ENCODE data around the gene VARS2.
"Not testable (repeated sequence)": the region's sequence is repeated elsewhere in the genome, so short reads cannot be mapped to it uniquely, and the experiment has no call there.

VARS2 gene

DNA sequence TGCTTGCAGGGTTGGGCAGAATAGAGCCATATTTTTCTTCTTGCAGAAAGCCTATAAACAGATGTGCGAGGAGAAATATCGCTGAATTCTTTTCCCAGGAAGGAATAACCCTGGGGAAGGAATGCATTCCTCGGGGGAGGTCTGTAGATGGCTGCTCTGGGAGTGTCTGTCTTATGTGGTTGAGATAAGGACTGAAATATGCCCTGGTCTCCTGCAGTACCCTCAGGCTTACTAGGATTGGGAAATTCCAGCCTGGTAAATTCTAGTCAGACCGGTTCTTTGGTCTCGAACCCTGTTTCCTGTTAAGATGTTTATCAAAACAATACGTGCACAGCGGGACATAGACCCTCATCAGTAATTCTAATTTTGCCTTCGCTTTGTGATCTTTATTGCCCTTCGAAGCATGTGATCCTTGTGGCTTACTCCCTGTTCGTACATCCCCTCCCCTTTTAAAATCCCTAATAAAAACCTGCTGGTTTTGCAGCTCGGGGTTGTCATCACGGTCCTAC lies 44.7 kb upstream of the VARS2 start:
- POLR2A ChIA-PET; H3K9me3 ChIP-seq (ENCODE audit: control insufficient read depth, insufficient read depth, low read depth, low read length); H3K36me3 ChIP-seq (ENCODE audit: control insufficient read depth in 2 of 2, insufficient read depth in 1 of 2, low read length in 2 of 2); H3K4me3 ChIP-seq (ENCODE audit: low read depth, low read length); H3K27ac ChIP-seq (ENCODE audit: extremely low read depth, low read depth, low read length); H3K4me1 ChIP-seq (ENCODE audit: control insufficient read depth, insufficient read depth, low read length): not testable (repeated sequence)
- CTCF ChIA-PET: interaction anchor here (2.6 kb wide), 1 partner anchor 8 kb away, joined by 13 read pairs; no protein-coding TSS in a partner anchor
- TF ChIP-seq, protein P1, sequence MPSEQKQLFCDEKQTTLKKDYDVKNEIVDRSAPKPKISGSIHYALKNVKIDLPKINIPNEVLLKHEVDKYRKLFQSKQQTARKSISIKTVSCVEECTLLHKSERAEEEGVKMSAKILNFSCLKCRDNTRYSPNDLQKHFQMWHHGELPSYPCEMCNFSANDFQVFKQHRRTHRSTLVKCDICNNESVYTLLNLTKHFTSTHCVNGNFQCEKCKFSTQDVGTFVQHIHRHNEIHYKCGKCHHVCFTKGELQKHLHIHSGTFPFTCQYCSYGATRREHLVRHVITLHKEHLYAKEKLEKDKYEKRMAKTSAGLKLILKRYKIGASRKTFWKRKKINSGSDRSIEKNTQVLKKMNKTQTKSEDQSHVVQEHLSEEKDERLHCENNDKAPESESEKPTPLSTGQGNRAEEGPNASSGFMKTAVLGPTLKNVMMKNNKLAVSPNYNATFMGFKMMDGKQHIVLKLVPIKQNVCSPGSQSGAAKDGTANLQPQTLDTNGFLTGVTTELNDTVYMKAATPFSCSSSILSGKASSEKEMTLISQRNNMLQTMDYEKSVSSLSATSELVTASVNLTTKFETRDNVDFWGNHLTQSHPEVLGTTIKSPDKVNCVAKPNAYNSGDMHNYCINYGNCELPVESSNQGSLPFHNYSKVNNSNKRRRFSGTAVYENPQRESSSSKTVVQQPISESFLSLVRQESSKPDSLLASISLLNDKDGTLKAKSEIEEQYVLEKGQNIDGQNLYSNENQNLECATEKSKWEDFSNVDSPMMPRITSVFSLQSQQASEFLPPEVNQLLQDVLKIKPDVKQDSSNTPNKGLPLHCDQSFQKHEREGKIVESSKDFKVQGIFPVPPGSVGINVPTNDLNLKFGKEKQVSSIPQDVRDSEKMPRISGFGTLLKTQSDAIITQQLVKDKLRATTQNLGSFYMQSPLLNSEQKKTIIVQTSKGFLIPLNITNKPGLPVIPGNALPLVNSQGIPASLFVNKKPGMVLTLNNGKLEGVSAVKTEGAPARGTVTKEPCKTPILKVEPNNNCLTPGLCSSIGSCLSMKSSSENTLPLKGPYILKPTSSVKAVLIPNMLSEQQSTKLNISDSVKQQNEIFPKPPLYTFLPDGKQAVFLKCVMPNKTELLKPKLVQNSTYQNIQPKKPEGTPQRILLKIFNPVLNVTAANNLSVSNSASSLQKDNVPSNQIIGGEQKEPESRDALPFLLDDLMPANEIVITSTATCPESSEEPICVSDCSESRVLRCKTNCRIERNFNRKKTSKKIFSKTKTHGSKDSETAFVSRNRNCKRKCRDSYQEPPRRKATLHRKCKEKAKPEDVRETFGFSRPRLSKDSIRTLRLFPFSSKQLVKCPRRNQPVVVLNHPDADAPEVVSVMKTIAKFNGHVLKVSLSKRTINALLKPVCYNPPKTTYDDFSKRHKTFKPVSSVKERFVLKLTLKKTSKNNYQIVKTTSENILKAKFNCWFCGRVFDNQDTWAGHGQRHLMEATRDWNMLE (tag by site-specific recombination; conservative IDR thresholded peaks at IDR 0.05; ENCODE audit: low read depth): 0 out of 2 replicates have a peak, but pooled peaks have one; percentile 25
- TF ChIP-seq ZNF184 (tag by site-specific recombination; IDR thresholded peaks at IDR 0.05) (0 out of 2 replicates have a peak, but pooled peaks have one; percentile 44), ZNF626 (tag by site-specific recombination; IDR thresholded peaks at IDR 0.05) (peak; percentile 69; the same call in 1 of the 2 replicates), SETDB1 (IDR thresholded peaks at IDR 0.05; ENCODE audit: insufficient read length, low read length) (peak; percentile 98), ZNF529 (tag by site-specific recombination; IDR thresholded peaks at IDR 0.05; ENCODE audit: insufficient replicate concordance) (peak; percentile 31), ZNF510 (tag by site-specific recombination; IDR thresholded peaks at IDR 0.05; ENCODE audit: insufficient replicate concordance) (peak; percentile 78), TRIM28 (IDR thresholded peaks at IDR 0.05; ENCODE audit: borderline replicate concordance, low read length) (peak; percentile 66; the same call in 1 of the 2 replicates), ZNF558 (tag by site-specific recombination; IDR thresholded peaks at IDR 0.05) (0 out of 2 replicates have a peak, but pooled peaks have one; percentile 24)
- TF ChIP-seq, protein P2, sequence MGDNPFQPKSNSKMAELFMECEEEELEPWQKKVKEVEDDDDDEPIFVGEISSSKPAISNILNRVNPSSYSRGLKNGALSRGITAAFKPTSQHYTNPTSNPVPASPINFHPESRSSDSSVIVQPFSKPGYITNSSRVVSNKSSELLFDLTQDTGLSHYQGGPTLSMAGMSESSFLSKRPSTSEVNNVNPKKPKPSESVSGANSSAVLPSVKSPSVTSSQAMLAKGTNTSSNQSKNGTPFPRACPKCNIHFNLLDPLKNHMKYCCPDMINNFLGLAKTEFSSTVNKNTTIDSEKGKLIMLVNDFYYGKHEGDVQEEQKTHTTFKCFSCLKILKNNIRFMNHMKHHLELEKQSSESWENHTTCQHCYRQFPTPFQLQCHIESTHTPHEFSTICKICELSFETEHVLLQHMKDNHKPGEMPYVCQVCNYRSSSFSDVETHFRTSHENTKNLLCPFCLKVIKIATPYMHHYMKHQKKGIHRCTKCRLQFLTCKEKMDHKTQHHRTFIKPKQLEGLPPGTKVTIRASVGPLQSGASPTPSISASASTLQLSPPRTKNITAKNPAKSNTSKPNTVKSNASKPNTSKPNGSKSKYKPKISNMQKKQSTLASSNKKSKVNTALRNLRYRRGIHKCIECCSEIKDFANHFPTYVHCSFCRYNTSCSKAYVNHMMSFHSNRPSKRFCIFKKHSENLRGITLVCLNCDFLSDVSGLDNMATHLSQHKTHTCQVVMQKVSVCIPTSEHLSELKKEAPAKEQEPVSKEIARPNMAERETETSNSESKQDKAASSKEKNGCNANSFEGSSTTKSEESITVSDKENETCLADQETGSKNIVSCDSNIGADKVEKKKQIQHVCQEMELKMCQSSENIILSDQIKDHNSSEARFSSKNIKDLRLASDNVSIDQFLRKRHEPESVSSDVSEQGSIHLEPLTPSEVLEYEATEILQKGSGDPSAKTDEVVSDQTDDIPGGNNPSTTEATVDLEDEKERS (tag by site-specific recombination; IDR thresholded peaks at IDR 0.05): 0 out of 2 replicates have a peak, but pooled peaks have one; percentile 52

DNA sequence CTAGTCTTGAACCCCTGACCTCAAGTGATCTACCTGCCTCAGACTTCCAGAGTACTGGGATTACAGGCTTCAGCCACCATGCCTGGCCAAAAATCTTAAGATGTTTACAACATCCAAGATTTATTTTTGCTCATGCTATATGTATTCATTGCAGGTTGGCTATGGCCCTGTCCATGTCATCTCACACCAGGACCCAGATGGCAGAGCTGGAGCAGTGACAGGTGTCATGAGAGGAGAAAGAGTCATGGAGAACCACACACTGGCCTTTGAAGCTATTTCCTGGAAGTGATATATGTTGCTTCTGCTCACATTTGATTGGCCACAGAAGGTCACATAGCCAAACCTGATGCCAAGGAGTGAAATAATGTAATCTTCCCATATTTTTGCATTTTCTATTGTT lies 43.5 kb upstream of the VARS2 start:
- Histone ChIP-seq H3K27ac (ENCODE audit: extremely low read depth, low read depth, low read length) (no peak overlapping the region), H3K9me3 (ENCODE audit: control insufficient read depth, insufficient read depth, low read depth, low read length) (no peaks in the 10 kb centered on the region), H3K4me3 (ENCODE audit: low read depth, low read length) (no peak overlapping the region), H3K36me3 (ENCODE audit: control insufficient read depth in 2 of 2, insufficient read depth in 1 of 2, low read length in 2 of 2) (no peaks in the 10 kb centered on the region), H3K4me1 (ENCODE audit: control insufficient read depth, insufficient read depth, low read length) (no peaks in the 10 kb centered on the region)
- TF ChIP-seq FEZF1 (tag by site-specific recombination; IDR thresholded peaks at IDR 0.05) (no peak), ZBTB49 (tag by site-specific recombination; IDR thresholded peaks at IDR 0.05; ENCODE audit: low read depth) (no peak), ZBTB48 (tag by site-specific recombination; IDR thresholded peaks at IDR 0.05) (no peak), ZNF473 (tag by site-specific recombination; IDR thresholded peaks at IDR 0.05) (no peak), ZNF777 (tag by site-specific recombination; IDR thresholded peaks at IDR 0.05; ENCODE audit: borderline replicate concordance) (no peak), ZNF76 (tag by site-specific recombination; IDR thresholded peaks at IDR 0.05; ENCODE audit: borderline replicate concordance, low read depth) (no peak), PRDM1 (tag by site-specific recombination; IDR thresholded peaks at IDR 0.05) (no peak)
- TF ChIP-seq, protein P3, sequence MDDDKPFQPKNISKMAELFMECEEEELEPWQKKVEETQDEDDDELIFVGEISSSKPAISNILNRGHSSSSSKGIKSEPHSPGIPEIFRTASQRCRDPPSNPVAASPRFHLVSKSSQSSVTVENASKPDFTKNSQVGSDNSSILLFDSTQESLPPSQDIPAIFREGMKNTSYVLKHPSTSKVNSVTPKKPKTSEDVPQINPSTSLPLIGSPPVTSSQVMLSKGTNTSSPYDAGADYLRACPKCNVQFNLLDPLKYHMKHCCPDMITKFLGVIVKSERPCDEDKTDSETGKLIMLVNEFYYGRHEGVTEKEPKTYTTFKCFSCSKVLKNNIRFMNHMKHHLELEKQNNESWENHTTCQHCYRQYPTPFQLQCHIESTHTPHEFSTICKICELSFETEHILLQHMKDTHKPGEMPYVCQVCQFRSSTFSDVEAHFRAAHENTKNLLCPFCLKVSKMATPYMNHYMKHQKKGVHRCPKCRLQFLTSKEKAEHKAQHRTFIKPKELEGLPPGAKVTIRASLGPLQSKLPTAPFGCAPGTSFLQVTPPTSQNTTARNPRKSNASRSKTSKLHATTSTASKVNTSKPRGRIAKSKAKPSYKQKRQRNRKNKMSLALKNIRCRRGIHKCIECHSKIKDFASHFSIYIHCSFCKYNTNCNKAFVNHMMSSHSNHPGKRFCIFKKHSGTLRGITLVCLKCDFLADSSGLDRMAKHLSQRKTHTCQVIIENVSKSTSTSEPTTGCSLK (tag by site-specific recombination; IDR thresholded peaks at IDR 0.05): no peak
- CTCF ChIA-PET: no interaction called here
- POLR2A ChIA-PET: no interaction called here
